HL-60 (cell line): ENCODE data around the gene TMEM270.

Experiments
- CTCF ChIP-seq: IDR thresholded peaks from one replicate; pipeline ENCODE4 v1.5.1; 2011; ENCODE audit warnings: low read length, control low read depth, inconsistent platforms; ENCODE audit not compliant: insufficient read depth
- GABPA ChIP-seq: IDR thresholded peaks from 2 replicates; pipeline ENCODE4 v1.6.1; 2012; ENCODE audit warnings: low read depth
- POLR2AphosphoS5 ChIP-seq: IDR thresholded peaks from 2 replicates; pipeline ENCODE4 v1.6.1; 2012; ENCODE audit warnings: low read depth
- REST ChIP-seq: IDR thresholded peaks from 2 replicates; pipeline ENCODE4 v1.6.1; 2012; ENCODE audit warnings: low read depth; ENCODE audit not compliant: insufficient replicate concordance
- SPI1 ChIP-seq: IDR thresholded peaks from 2 replicates; pipeline ENCODE4 v1.6.1; 2012; ENCODE audit warnings: low read depth, mild to moderate bottlenecking, borderline replicate concordance

GRCh38 chr7:73858807-73859206, 2.2 kb upstream of the TMEM270 start:
- TF ChIP-seq CTCF (no peak), REST (no peak), GABPA (no peak), SPI1 (no peak), POLR2AphosphoS5 (no peak)
